ENCODE results near the gene SSC5D.

Gene SSC5D

DNA sequence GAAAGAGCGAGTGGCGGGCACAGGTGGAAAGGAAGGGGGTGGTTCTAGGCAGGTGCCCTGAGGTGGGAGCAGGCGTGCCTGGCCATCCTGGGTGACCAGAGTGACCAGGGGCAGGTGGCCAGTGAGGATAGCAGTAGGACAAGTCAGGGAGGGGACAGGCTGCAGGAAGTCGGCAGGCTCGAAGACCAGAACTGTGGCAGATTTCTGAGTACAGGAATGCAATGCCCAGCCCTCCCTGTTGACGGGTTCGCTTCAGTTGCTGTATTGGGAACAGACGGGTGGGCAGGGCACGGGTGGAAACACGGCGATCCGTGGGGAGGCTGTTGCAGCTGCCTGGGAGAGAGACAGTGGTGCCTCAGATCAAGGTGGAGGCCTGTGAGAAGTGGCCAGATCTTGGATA is 9.9 kb upstream of the SSC5D start:
- TF ChIP-seq FOXP2 (optimal IDR thresholded peaks at IDR 0.05; ENCODE audit: borderline replicate concordance, extremely low read depth, extremely low read length, insufficient read depth), result no peak

DNA sequence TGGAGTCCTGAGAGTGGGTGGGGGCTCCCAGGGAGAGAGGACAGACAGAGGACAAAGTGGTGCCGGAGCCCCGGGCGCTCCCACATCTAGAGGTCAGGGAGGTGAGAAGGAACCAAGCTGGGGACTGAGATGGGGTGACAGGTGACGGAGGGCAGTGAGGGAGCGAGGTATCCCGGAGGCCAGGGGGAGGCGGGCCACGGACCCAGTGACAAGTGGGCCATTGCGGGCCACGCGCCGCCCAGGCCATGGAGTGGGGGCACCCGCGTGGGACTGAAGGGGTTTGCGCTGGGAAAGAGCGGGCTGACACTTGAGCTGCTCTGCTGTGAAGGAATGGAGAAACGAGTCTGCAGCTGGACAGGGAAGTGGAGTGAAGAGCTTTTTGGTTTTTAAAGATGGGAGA is 9.2 kb upstream of the SSC5D start:
- no peak for TF ChIP-seq TAF1 (IDR thresholded peaks at IDR 0.05; ENCODE audit: borderline replicate concordance, insufficient read depth, low read length)
- no peak for TF ChIP-seq SIN3A (IDR thresholded peaks at IDR 0.05; ENCODE audit: borderline replicate concordance, insufficient read depth, low read length)
- TF ChIP-seq POLR2AphosphoS5 (IDR thresholded peaks at IDR 0.05; ENCODE audit: low read depth, low read length), result no peak
- TF ChIP-seq FOXP2 (optimal IDR thresholded peaks at IDR 0.05; ENCODE audit: borderline replicate concordance, extremely low read depth, extremely low read length, insufficient read depth), result no peak
- TF ChIP-seq, protein P1, sequence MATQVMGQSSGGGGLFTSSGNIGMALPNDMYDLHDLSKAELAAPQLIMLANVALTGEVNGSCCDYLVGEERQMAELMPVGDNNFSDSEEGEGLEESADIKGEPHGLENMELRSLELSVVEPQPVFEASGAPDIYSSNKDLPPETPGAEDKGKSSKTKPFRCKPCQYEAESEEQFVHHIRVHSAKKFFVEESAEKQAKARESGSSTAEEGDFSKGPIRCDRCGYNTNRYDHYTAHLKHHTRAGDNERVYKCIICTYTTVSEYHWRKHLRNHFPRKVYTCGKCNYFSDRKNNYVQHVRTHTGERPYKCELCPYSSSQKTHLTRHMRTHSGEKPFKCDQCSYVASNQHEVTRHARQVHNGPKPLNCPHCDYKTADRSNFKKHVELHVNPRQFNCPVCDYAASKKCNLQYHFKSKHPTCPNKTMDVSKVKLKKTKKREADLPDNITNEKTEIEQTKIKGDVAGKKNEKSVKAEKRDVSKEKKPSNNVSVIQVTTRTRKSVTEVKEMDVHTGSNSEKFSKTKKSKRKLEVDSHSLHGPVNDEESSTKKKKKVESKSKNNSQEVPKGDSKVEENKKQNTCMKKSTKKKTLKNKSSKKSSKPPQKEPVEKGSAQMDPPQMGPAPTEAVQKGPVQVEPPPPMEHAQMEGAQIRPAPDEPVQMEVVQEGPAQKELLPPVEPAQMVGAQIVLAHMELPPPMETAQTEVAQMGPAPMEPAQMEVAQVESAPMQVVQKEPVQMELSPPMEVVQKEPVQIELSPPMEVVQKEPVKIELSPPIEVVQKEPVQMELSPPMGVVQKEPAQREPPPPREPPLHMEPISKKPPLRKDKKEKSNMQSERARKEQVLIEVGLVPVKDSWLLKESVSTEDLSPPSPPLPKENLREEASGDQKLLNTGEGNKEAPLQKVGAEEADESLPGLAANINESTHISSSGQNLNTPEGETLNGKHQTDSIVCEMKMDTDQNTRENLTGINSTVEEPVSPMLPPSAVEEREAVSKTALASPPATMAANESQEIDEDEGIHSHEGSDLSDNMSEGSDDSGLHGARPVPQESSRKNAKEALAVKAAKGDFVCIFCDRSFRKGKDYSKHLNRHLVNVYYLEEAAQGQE (IDR thresholded peaks at IDR 0.05; ENCODE audit: insufficient read depth in 1 of 2, low read depth in 2 of 2, low read length in 2 of 2), result no peak

DNA sequence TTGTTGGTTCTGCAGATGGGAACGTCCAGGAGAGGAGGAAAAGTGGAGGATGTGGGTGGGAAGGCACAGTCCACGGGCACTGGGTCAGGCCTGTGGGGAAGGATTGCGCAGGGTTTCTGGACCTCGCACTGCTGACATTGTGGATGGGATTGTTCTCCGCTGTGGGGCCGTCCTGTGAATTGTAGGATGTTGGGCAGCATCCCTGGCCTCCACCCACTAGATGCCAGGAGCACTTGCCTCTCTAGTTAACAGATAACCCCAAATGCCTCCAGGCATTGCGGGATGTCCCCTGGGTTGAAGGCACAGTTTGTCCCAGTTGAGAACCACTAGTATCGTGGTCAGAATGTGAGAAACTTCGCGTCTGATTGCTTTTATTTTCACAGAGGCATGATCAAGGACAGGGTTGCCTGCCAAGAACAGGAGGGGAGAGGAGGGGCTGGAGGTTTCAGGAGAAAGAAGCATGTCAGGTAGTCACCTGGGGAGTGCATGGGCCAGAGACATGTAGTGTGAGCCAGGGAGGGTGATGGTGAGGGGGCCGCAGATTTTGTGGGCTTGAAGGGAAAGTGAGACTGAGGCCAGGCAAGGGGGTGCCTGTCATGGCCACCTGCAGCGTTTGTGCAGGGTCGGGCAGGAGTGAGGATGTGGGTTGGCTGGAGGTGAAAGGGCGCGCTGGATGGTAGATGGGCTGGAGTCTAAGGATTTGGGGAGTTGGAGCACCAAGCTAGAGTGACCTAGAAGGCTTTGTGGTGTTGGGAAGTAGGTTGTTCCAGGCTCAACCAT is 8.6 kb upstream of the SSC5D start:
- no peak for TF ChIP-seq SIN3A (IDR thresholded peaks at IDR 0.05; ENCODE audit: borderline replicate concordance, insufficient read depth, low read length)
- TF ChIP-seq TAF1 (IDR thresholded peaks at IDR 0.05; ENCODE audit: borderline replicate concordance, insufficient read depth, low read length), result no peak
- TF ChIP-seq, protein P1 (IDR thresholded peaks at IDR 0.05; ENCODE audit: insufficient read depth in 1 of 2, low read depth in 2 of 2, low read length in 2 of 2), result no peak
- TF ChIP-seq FOXP2 (optimal IDR thresholded peaks at IDR 0.05; ENCODE audit: borderline replicate concordance, extremely low read depth, extremely low read length, insufficient read depth), result no peak
- no peak for TF ChIP-seq POLR2AphosphoS5 (IDR thresholded peaks at IDR 0.05; ENCODE audit: low read depth, low read length)

DNA sequence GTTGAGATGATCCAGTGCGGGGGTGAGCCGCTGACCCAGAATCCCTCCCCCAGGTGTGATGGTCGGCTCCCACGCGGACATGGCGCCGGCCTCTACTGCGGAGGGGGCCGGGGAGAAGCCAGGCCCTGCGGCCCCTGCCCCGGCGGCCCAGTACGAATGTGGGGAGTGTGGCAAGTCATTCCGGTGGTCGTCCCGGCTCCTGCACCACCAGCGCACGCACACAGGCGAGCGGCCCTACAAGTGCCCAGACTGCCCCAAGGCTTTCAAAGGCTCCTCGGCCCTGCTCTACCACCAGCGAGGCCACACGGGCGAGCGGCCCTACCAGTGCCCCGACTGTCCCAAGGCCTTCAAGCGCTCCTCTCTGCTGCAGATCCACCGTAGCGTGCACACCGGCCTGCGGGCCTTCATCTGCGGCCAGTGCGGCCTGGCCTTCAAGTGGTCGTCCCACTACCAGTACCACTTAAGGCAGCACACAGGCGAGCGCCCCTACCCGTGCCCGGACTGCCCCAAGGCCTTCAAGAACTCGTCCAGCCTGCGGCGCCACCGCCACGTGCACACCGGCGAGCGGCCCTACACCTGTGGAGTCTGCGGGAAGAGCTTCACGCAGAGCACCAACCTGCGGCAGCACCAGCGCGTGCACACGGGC is 7.0 kb upstream of the SSC5D start:
- TF ChIP-seq, protein P1 (IDR thresholded peaks at IDR 0.05; ENCODE audit: insufficient read depth in 1 of 2, low read depth in 2 of 2, low read length in 2 of 2), result no peak
- TF ChIP-seq TAF1 (IDR thresholded peaks at IDR 0.05; ENCODE audit: borderline replicate concordance, insufficient read depth, low read length) (no peak), FOXP2 (optimal IDR thresholded peaks at IDR 0.05; ENCODE audit: borderline replicate concordance, extremely low read depth, extremely low read length, insufficient read depth) (no peak), POLR2AphosphoS5 (IDR thresholded peaks at IDR 0.05; ENCODE audit: low read depth, low read length) (no peak), SIN3A (IDR thresholded peaks at IDR 0.05; ENCODE audit: borderline replicate concordance, insufficient read depth, low read length) (no peak)

DNA sequence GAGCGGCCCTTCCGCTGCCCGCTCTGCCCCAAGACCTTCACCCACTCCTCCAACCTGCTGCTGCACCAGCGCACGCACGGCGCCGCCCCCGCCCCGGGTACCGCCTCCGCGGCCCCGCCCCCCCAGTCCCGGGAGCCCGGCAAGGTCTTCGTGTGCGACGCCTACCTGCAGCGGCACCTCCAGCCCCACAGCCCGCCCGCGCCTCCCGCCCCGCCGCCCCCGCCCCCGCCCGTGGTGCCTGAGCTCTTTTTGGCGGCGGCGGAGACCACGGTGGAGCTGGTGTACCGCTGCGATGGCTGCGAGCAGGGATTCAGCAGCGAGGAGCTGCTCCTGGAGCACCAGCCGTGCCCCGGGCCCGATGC is 6.5 kb upstream of the SSC5D start:
- TF ChIP-seq SIN3A (IDR thresholded peaks at IDR 0.05; ENCODE audit: borderline replicate concordance, insufficient read depth, low read length) (no peak), TAF1 (IDR thresholded peaks at IDR 0.05; ENCODE audit: borderline replicate concordance, insufficient read depth, low read length) (no peak), POLR2AphosphoS5 (IDR thresholded peaks at IDR 0.05; ENCODE audit: low read depth, low read length) (no peak), FOXP2 (optimal IDR thresholded peaks at IDR 0.05; ENCODE audit: borderline replicate concordance, extremely low read depth, extremely low read length, insufficient read depth) (no peak)
- TF ChIP-seq, protein P1 (IDR thresholded peaks at IDR 0.05; ENCODE audit: insufficient read depth in 1 of 2, low read depth in 2 of 2, low read length in 2 of 2), result no peak

Measured in PFSK-1 (cell line).